AG10803 (cell line): ENCODE results near the gene AGT.

Source experiments
- DNase-seq: peaks from one replicate; pipeline ENCODE4 v3.0.0; 2010; ENCODE audit warnings: low read depth
- H3K4me3 ChIP-seq: 2 replicates; pipeline ENCODE4 v1.5.1; 2011; ENCODE audit warnings: mild to moderate bottlenecking, low read length, control low read depth
- TF ChIP-seq, protein P1 (sequence below): conservative IDR thresholded peaks from 2 replicates; pipeline ENCODE4 v1.5.1; 2011; ENCODE audit warnings: mild to moderate bottlenecking, low read length, control low read depth, inconsistent platforms

Gene AGT

DNA sequence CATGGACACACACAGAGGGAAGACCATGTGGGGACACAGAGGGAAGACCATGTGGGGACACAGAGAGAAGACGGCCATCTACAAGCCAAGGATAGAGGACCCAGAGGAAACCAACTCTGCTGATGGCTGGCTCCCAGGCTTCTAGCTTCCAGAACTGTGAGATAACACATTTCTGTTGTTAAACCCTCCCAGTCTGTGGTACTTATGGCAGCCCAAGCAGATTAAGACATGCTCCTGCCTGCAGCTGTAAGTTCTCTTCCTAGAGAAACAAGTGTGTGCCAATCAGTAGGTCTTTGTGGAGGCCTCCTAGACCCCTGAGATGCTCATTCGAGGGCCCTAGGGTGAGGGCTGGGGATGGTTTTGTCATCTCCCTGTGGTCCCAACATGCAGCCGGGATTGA lies 2.7 kb downstream of the AGT start:
- H3K4me3 ChIP-seq: no peak overlapping the region
- TF ChIP-seq, protein P1, sequence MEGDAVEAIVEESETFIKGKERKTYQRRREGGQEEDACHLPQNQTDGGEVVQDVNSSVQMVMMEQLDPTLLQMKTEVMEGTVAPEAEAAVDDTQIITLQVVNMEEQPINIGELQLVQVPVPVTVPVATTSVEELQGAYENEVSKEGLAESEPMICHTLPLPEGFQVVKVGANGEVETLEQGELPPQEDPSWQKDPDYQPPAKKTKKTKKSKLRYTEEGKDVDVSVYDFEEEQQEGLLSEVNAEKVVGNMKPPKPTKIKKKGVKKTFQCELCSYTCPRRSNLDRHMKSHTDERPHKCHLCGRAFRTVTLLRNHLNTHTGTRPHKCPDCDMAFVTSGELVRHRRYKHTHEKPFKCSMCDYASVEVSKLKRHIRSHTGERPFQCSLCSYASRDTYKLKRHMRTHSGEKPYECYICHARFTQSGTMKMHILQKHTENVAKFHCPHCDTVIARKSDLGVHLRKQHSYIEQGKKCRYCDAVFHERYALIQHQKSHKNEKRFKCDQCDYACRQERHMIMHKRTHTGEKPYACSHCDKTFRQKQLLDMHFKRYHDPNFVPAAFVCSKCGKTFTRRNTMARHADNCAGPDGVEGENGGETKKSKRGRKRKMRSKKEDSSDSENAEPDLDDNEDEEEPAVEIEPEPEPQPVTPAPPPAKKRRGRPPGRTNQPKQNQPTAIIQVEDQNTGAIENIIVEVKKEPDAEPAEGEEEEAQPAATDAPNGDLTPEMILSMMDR: no peak
- DNase-seq: peak; percentile 6

DNA sequence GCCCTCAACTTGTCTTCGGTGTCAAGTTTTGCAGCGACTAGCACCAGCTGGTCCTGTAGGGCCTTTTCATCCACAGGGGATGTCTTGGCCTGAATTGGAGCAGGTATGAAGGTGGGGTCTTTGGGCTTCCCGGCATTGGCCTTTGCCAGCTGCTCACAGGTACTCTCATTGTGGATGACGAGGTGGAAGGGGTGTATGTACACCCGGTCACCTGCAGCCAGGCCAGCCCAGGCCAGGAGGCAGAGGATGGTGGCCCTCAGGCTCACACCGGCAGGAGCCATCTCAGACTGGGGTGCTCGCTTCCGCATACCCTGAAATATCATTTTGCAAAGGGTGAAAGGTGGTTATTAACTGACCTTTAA lies 3.4 kb downstream of the AGT start:
- TF ChIP-seq, protein P1: no peak
- no peak overlapping the region for H3K4me3 ChIP-seq
- no peak for DNase-seq

DNA sequence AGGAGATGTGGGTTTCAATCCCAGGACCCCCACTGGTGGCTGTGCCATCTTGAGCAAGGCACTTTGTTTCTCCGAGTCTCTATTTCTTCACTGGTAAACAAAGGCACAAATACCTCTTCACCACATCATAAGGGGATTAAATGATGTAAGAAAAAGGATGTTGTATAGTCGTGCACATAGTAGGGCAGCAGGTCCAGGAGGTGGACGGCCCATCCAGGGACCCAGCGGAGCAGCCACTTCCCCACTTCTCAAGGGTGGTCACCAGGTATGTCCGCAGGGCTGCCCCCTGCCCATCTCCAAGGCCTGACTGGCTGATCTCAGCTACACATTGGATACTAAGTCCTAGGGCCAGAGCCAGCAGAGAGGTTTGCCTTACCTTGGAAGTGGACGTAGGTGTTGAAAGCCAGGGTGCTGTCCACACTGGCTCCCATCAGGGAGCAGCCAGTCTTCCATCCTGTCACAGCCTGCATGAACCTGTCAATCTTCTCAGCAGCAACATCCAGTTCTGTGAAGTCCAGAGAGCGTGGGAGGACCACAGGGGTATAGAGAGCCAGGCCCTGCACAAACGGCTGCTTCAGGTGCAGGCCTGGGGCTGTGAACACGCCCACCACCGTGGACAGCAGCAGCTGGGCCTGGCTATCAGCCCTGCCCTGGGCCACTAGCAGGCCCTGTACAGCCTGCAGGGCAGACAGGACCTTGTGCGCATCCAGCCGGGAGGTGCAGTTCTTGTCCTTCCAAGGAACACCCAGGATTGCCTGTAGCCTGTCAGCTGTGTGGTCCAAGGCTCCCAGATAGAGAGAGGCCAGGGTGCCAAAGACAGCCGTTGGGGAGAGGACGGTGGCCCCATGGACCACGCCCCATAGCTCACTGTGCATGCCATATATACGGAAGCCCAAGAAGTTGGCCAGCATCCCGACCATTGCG lies 4.0 kb downstream of the AGT start:
- TF ChIP-seq, protein P1: no peak
- H3K4me3 ChIP-seq: no peak overlapping the region
- DNase-seq: no peak

DNA sequence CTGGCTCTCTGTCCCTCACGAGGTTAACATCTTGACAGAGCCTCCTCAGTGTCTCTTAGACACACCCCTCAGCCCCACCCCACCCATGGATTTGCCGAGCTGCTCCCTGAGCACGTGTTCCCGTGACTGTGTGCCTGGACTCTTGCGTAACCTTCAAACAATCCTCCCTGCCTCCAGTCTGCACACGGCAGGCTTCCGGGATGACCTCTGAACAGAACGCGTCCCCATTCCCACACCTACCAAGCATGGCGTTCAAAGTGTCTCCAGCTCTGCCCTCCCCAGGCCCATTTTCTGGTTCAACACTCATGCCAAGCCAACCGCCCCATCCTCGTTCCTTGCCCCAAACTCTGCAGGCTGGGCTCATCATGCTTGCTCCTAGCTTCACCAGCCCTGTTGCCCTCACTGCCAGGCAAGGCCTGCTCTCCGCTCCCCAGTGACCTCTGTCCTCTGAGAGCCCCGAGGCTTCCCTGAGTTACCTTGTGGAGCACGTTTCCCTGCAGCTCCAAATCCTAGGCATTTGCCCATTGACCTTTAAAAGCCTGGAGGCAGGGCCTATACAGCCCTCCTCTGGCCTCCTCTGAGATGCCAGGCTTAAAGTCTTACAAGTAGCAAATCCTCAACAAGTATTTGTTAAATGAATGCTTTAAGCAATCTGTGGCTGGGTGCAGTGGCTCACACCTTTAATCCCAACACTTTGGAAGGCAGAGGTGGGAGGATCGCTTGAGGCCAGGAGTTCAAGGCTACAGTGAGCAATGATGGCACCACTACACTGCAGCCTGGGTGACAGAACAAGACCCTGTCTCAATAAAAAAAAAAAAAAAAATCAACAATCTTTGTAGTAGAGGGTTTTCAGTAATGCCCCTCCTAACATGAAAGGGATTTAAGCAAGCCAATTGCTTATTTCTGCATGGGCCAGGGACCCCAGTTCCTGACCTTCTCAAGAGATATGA lies 5.0 kb downstream of the AGT start:
- no peak overlapping the region for H3K4me3 ChIP-seq
- peak; percentile 45 for DNase-seq
- TF ChIP-seq, protein P1: no peak

DNA sequence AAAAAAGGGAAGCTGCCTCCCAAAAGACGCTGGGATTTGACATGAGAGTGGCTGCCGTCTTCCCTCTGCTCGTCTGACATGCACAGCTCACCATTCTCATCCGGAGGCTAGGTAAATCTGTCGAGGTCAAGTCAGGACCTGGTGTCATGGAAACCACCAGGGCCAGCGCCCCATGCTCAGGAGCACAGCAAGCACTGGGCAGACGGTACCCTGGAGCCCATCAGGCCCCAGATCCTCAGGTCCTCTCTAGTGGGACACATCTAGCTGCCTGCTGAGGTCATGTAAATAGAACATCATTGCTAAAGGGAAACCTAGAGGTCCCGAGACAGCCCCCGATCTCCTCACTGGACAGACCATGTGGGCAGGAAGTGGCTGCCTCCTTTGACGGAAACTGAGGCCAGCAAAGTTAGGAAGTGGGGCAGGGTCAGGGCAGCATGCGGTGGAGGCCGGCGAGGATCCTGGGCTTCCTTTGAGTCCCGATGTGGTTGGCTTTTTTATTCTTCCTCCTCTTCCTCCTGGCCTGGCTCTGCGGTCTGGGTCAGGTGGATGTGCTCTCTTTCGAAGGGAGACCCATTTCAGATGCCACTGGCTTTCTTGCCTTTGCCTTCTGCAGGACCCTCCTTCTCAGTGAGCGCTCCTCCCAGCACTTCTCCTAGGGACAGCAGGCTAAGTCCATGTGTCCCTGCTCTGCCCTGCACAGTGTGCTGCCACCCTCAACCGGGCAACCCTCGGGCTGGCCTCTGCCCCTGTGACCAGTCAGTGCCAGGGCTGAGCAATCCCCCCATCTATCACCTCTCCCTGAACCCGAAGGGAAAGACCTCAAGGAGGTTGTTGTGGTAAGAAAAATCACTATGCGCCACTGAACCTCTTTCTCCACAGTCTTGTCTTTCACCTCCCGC lies 5.9 kb downstream of the AGT start:
- DNase-seq: no peak
- TF ChIP-seq, protein P1: no peak
- H3K4me3 ChIP-seq: no peak overlapping the region

DNA sequence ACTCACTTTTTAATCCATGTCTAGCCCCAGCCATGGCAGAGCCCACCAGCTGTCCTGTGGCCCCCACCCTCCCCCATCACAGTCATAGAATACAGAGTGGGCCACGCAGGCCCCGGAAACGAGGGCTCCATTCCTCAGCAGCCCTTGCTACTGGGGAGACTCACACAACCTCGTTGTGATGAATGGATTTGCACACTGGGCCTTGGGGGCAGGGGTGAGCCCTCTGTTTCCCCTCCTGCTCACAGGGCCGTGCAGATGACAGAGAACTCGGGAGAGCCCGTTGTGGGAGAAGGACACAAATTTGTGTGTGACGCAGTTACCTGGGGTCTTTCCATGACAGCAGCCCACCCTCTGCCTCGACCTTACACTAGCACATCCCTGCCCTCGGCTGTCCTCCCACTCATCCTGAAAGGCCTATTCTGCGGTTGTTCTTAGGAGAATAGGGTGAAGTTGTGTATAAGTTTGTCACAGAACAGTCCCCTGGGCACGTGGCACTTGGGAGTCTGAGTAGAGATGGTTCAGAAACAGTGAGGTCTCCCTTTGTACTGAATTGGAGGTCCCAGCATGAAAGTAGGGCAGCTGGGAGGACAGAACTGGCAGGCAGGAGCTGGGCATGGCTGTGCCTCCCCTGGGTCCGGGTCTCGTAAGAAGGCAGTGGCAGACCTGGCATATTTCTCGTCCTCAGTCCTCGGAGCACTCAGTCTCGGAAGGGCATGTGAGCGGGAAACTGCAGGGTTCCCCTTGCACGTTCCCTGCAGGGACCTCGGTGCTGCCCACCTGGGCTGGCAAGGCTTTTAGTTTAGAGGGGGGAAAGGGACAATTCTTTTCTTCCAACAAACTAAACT lies 6.8 kb downstream of the AGT start:
- DNase-seq: no peak
- TF ChIP-seq, protein P1: no peak

More for the DNA sequence above, 6.8 kb downstream of the AGT start:
- H3K4me3 ChIP-seq: no peak overlapping the region
